Superior temporal gyrus (tissue), 1 donor: ENCODE measurements around the gene ALOX5AP.

Source experiments
- DNase-seq: peaks from one replicate; pipeline ENCODE4 v3.0.0-alpha.2; 2016; ENCODE audit errors: extremely low spot score

Gene ALOX5AP

GRCh38 chr13:30796631-30797601, 61.6 kb downstream of the ALOX5AP start:
- DNase-seq, result peak; percentile 46

DNA sequence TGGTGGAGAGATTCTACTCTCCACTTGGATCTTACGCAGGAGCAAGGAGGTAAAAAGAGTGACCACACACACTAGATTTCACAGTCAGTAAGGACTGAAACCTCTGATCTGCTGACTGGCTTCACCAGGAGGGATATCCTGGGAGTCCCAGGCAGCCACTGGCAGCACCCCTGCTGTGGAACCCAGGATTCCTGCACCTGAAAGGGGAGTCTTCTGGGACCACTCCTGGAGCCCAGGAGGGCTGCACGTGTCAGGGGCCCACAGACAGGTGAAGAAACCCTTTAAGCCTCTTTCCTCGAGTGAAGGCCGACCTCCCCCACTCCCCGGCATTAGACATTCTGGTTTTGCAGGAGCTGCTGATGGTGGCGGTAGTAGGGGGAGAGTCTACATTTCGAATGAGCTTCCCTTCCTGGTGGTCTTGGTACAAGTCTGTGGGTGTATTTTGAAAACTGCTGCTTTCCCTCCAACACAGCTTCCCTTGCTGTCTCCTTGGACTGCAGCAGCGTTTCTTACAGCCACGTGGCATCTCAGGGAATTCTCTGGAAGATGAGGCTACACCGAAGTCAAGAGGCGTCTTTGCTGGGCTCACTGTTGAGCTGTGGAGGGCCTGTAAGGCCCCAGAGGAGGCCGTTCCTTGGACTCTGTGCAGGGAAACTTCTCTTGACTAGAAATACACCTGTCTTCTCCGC, 62.6 kb downstream of the ALOX5AP start:
- DNase-seq, result no peak

DNA sequence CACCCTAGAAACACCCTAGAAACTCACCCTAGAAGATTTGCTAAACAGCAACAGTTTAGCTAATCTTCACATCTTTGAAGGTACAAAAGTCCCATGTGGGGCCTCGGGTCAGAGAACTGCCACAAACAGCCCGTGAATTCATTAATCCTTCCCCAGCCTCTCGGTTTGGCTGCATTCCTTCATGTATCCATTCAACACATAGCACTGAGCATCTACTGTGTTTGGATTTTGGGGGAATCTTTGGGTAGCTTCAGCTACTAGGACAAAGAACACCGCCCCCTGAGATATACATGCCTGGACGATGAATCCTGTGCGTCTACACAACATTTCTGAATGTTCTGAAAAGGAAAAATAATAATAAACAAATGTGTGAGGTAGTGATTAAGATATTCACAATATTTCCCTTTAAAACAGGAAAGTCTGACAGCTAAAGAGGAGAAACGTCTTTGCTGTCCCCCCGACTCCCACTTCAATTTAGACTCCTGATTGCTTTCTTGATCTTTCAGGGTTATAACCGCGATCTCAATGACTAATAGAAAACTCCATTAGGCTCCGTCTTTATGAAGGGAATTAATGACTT, 63.5 kb downstream of the ALOX5AP start:
- DNase-seq, result no peak

- DNase-seq, result no peak
These were observed 64.0 kb downstream of the ALOX5AP start for GRCh38 chr13:30799356-30799824.

GRCh38 chr13:30800107-30800506, 64.8 kb downstream of the ALOX5AP start:
- DNase-seq, result no peak

DNA sequence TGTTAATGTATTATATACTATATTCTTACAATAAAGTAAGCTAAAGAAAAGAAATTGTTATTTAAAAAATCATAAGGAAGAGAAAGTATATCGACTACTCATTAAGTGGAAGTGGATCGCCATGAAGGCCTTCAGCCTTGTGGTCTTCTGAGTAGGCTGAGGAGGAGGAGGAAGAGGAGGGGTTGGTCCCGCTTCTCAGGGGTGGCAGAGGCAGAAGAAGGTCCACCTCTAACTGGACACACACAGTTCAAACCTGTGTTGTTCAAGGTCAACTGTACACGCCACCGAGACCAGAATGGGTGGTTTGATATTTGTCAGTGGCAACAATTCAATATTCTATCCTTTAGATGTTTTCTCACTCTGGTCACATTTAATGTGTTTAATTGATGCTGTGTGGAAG, 67.2 kb downstream of the ALOX5AP start:
- DNase-seq, result no peak

- peak; percentile 88 for DNase-seq
These were observed 67.7 kb downstream of the ALOX5AP start for GRCh38 chr13:30802953-30803478.

DNA sequence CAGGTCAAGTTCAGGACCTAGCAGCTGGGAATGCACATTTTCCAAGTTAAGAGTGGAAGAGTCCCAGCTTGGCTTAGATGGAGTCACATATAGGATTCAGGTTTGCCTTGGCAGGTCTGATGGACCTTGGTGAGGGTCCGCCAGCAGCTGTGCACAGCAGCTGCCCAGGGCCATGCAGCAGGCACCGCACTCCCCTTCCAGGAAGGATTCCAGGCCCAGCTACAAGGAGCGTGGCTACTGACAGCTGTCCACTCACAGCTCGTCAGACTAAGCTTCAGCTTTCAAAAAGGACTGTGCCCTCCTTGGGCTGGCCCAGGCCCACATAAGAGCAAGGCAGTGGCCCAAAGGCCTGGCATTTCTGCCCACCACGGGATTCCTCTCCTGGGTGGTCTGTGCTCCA, 68.4 kb downstream of the ALOX5AP start:
- DNase-seq, result no peak

- DNase-seq, result no peak
These were observed 69.1 kb downstream of the ALOX5AP start for GRCh38 chr13:30804474-30804873.

DNA sequence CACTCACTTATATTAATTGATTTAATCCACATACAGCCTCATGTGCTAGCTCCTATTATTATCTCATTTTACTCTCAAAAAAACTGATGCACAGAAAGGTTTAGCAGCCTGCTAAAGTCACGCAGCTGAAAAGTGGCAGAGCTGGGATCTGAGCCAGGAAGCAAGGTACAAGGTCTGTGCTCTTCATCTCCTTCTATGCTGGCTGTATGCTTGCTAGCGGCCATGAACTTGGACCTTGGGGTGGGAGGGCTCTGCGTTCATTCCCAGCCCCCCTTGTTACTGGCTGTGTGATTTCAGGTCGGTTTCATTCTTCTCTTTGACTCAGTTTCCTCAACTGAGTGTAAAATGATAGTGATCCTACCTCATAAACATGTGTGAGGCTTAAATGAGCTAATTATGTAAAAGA, 69.8 kb downstream of the ALOX5AP start:
- no peak for DNase-seq

GRCh38 chr13:30805603-30806011, 70.3 kb downstream of the ALOX5AP start:
- DNase-seq, result peak; percentile 55

GRCh38 chr13:30806784-30807183, 71.4 kb downstream of the ALOX5AP start:
- DNase-seq, result no peak

GRCh38 chr13:30807392-30807791, 72.0 kb downstream of the ALOX5AP start:
- no peak for DNase-seq

- DNase-seq, result no peak
These were observed 73.3 kb downstream of the ALOX5AP start for GRCh38 chr13:30808600-30808999.

GRCh38 chr13:30809787-30810186, 74.4 kb downstream of the ALOX5AP start:
- DNase-seq, result no peak

GRCh38 chr13:30810261-30810701, 74.9 kb downstream of the ALOX5AP start:
- DNase-seq, result no peak

- DNase-seq, result no peak
These were observed 75.5 kb downstream of the ALOX5AP start for GRCh38 chr13:30810801-30811200.
